ENCODE results near the gene SLC4A11. TPM values are rescaled to one million over a fixed set of nuclear protein-coding genes. Genes with fewer than 3 reads are reported as not detected.

The SLC4A11 gene
- total and polyA plus RNA-seq, 10 of the 15 experiments (the other 5 are each of a cell fraction or from before 2014, with no cell fraction given), result 0.07 to 2.3 (median 1.1) TPM

DNA sequence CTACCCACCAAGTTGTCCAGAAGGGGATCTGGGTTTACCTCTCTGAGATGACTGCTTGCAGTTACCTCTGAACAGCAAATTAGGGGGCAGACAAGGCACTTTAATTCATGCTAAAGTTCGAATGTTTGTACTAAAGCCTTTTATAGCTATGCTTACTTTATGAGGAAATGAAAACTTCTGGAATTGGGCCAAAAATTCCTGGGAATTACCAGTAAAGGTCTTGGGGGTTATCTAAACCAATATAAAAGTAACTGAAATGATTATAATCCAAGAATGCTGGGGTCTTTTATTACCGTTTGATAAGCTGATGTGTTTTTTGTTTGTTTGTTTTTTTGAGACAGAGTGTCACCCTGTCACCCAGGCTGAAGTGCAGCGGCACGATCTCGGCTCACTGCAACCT is 57.7 kb downstream of the SLC4A11 start:
- FAIRE-seq (no peak), ATAC-seq (no peak), DNase-seq (ENCODE audit: low read depth, low spot score) (no peak)
- ChIA-PET SMC1A (ENCODE audit: uncharacterized antibody, unreplicated experiment) (no interaction called here), RAD21 (ENCODE audit: unreplicated experiment) (no interaction called here), POLR2A (no interaction called here), CTCF (no interaction called here)
- no peaks in the 10 kb centered on the region for H3K36me3 ChIP-seq (ENCODE audit: control insufficient read depth in 2 of 2, insufficient read depth in 2 of 2, low read length in 1 of 2)
- H3K4me1 ChIP-seq (ENCODE audit: control insufficient read depth, insufficient read depth, low read length), result no peaks in the 10 kb centered on the region
- TF ChIP-seq BCL11A (IDR thresholded peaks at IDR 0.05; ENCODE audit: low read depth, low read length) (no peak), IKZF1 (conservative IDR thresholded peaks at IDR 0.05) (no peak), SREBF1 (IDR thresholded peaks at IDR 0.05; ENCODE audit: low read length) (no peak), ZNF274 (IDR thresholded peaks at IDR 0.05; ENCODE audit: insufficient read depth, insufficient read length) (no peak), RFX5 (IDR thresholded peaks at IDR 0.05; ENCODE audit: low read depth, low read length) (no peak), SMAD1 (IDR thresholded peaks at IDR 0.05; ENCODE audit: low read depth, partially characterized antibody) (no peak), PAX8 (IDR thresholded peaks at IDR 0.05) (no peak), CHD2 (IDR thresholded peaks at IDR 0.05; ENCODE audit: borderline replicate concordance, low read depth, low read length) (no peak), SMC3 (IDR thresholded peaks at IDR 0.05; ENCODE audit: borderline replicate concordance, low read length) (no peak), ZNF217 (IDR thresholded peaks at IDR 0.05) (no peak), RELA (IDR thresholded peaks at IDR 0.05; ENCODE audit: borderline replicate concordance, partially characterized antibody) (no peak)
- TF ChIP-seq, protein P1, sequence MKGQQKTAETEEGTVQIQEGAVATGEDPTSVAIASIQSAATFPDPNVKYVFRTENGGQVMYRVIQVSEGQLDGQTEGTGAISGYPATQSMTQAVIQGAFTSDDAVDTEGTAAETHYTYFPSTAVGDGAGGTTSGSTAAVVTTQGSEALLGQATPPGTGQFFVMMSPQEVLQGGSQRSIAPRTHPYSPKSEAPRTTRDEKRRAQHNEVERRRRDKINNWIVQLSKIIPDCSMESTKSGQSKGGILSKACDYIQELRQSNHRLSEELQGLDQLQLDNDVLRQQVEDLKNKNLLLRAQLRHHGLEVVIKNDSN (IDR thresholded peaks at IDR 0.05; ENCODE audit: borderline replicate concordance, extremely low read length, insufficient read depth, low read depth, low read length), result no peak
- 74% methylated on average over 5 of the region's 5 CpGs for WGBS (ENCODE audit: insufficient coverage, insufficient replicate concordance, low lambda C conversion rate, missing lambda C conversion rate)
- H3K9ac ChIP-seq (ENCODE audit: control insufficient read depth, insufficient read depth, low read length), result no peak overlapping the region
- H3K4me3 ChIP-seq, result no peak overlapping the region
- H3K27me3 ChIP-seq (replicated peaks in 1 of 2; ENCODE audit: control insufficient read depth in 2 of 2, insufficient read depth in 2 of 2, low read length in 1 of 2), result no peaks in the 10 kb centered on the region
- H3K79me2 ChIP-seq (ENCODE audit: control insufficient read depth, insufficient read depth, low read length), result no peaks in the 10 kb centered on the region
- intact Hi-C loops (cut with micrococcal nuclease; ENCODE audit: unreplicated experiment) (no loop called here), in situ Hi-C loops (cut with MboI) (no loop called here)
- no peak overlapping the region for H3K27ac ChIP-seq (ENCODE audit: control insufficient read depth, insufficient read depth)
- no peaks in the 10 kb centered on the region for H4K20me1 ChIP-seq (ENCODE audit: control insufficient read depth, insufficient read depth)
- H2AFZ ChIP-seq (ENCODE audit: control insufficient read depth, low read depth, low read length), result no peak overlapping the region
- BruUV-seq (replicated peaks), result no TSS peak
- no peaks in the 10 kb centered on the region for H3K9me3 ChIP-seq (replicated peaks; ENCODE audit: control insufficient read depth, insufficient read depth, low read length)
- H3K4me2 ChIP-seq (ENCODE audit: control insufficient read depth, insufficient read depth), result no peak overlapping the region

All from GM12878 (cell line).